HG03196 (cell line): ENCODE data around the gene SLC5A4.

Experiments used
- ATAC-seq: cut with Tn5 transposase; IDR thresholded peaks from one replicate; pipeline ENCODE4 v1.9.1; 2021; ENCODE audit not compliant: unreplicated experiment

Gene SLC5A4

DNA sequence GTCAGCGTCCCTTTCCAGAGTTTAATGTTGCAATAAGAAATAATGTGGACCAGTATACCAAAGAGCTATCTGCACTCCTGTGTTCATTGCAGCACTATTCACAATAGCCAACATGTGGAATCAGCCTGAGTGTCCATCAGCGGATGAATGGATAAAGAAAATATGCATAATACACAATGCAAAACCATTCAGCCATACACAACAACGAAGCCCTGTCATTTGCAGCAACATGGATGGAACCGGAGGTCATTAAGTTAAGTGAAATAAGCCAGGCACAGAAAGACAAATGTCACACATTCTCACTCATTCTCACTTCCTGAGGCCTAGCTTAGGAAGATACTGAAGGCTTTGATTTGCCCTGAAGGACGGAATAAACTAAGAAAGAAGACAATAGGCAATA, 22.1 kb downstream of the SLC5A4 start:
- ATAC-seq, result no peak

DNA sequence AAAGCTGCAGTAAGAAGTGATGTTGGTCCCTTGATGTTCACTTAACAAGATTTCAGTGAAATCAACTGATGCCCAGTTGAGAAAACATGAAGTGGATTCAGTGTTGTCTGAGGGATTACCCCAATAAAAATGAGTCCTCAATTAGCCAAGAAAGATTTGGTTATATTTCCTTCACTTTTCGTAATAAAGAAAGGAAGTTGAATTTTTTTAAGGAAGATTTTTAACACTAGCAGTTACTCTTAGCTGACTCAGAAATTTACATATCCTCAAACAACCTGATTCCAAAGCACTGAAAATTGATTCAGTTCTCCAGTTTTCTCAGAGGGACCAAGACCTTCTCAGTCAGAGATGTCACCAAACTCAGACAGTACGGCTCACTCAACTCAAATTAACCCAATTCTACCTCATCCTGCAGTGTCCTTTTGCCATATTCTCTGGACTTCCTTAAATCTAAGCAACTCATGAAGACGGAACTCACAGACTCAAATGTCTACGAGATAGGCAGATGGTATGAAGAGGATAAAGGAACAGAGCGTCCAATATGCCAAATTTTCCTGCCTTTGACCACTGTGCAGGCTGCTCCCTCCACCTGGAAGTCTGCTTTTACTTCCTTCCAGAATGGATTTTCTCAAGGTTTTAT, 22.8 kb downstream of the SLC5A4 start:
- no peak for ATAC-seq

DNA sequence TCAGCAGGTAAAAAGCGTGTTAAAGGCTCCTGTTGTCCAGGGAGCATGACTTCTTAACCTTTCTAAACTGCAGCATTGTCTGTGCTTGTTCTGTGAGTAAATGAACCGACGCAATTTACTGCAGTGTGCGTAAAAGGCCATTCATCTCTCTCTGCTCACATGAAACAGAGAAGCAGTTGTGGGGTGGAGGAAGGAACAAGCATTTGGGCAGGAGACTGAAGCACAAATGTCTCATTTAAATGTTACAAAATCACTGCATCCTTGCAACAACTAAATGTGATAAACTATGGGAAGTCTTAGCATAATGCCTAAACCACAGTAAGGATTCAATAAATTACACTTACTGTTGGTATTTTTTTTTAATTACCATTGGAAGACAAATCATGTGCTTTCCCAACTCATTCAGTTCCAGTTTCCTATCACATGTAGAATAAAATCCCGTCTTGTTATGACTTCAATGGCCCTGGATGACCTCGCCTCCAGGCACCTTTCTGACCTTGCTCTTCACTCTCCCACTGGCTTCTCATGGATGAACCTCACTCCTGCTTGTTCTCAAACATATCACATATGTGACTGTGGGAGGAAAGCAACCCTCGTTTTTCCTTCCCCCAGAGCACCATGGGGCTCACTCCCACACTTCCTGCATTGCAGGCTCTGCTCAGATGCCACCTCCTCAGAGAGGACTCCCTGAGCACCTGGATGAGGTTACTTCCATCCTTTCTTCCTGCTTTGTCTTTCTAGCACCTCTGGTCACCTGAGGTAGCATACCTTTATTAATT, 28.6 kb downstream of the SLC5A4 start:
- no peak for ATAC-seq

DNA sequence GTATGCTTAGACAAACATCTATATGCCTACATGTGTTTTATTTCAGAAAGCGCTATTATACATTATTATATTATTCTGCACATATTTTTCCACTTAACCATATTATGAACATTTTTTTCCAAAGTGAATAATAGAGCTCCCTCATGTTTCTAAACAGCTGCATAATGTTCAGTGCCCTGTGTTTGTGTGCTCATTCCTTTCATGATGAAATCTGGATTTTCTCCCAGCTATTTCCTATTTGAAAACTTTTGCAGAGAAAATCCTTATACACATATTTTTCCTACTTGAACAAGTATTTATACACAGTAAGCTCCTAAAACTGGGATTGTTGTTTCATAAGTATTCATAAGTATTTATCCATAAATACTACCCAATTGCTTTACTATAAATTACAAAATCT, 32.2 kb downstream of the SLC5A4 start:
- ATAC-seq, result no peak

DNA sequence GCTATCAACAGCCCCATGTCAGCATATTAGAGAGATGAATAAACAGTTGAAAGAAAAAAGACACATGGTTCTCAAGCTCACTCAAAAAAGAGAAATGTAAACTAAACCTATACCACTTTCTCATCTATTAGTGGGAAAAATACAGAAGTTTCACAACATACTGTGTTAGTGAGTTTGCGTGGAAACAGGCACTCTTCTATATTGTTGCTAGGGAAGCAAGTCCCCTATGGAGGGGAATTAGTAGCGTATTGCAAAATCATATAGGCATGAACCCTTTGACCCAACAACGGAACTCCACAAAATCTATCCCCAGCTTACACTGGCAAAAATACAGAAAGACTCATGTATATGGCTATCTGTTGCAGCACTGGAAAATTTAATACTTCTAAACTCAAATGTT, 36.1 kb downstream of the SLC5A4 start:
- no peak for ATAC-seq

DNA sequence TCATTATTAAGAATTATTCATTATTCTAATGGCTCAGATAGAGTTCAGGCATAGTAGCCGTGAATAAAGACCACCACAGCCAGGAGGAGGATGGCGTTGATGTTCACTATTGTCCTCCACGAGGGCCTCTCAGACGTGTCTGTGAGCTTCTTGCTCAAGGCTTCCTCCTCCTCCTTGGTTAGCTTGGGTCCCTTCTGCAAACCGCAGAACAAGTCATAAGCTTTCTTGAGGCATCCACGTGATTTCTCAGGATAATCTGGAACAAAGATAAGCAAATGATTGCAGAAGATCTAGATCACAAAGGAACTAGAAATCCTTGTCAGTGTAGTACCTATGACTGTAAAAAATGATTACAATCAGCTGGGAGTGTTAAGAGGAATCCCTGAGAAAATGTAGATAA, 36.7 kb downstream of the SLC5A4 start:
- ATAC-seq, result no peak

DNA sequence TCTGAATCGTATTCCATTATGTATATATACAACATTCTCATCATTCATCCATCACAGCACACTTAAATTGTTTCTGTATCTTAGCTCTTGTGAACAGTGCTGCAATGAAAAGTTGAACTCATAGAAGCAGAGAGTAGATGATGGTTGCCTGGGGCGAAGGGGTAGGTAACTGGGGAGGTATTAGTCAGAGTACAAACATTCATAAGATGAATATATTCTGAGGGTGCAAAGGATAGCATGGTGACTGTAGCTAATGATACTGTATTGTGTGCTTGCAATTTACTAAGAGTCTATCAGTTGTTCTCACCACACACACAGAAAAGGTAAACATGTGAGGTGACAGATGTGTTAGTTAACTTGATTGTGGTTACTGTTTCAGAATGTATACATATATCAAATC, 37.7 kb downstream of the SLC5A4 start:
- no peak for ATAC-seq

DNA sequence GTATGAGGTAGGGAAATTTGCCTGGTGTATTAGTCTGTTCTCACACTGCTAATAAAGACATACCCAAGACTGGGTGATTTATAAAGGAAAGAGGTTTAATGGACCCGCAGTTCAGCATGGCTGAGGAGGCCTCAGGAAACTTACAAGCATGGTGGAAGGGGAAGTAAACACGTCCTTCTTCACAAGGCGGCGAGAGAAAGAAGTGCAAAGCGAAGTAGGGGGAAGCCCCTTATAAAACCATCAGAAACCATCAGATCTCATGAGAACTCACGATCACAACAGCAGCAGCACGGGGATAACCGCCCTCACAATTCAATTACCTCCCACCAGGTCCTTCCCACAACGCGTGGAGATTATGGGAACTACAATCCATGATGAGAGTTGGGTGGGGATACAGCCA, 38.2 kb downstream of the SLC5A4 start:
- no peak for ATAC-seq

DNA sequence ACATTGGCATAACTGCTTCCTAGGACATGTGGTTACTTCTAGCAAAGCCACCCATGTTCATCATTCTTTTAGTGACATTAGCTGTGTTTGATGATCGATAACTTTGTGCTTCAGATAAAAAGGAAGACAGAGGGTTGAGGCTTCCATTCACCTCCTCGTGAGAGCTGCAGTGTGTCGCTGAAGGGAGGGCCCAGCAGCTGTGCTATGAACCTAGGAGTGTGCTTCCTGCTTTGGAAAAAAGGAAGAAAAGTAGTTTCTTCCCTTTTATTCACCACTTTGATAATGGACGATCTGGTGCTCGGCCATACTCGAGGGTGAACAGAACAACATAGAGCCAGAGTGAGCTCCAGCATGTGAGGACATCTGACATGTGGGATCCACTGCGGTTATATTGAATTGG, 44.1 kb downstream of the SLC5A4 start:
- no peak for ATAC-seq

DNA sequence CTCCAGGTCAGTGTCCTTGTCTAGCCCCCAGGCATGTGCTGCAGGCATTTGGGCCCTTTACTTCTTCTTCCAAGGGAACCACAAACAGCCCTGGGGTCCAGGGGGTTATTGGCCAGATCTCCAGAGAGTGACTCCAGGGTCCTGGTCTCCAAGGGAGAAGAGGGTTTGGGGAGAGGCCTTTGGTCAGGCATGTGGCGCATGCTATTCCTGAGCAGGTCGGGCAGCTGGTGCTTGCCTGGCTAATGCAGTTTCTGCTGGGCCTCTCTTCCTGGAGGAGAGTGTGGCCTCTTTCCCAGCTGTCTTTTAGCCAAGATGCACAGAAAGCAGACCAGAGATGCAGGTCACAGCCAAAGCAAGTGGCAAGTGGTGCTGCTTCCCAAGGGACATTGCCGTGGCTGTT, 46.5 kb downstream of the SLC5A4 start:
- ATAC-seq, result no peak

DNA sequence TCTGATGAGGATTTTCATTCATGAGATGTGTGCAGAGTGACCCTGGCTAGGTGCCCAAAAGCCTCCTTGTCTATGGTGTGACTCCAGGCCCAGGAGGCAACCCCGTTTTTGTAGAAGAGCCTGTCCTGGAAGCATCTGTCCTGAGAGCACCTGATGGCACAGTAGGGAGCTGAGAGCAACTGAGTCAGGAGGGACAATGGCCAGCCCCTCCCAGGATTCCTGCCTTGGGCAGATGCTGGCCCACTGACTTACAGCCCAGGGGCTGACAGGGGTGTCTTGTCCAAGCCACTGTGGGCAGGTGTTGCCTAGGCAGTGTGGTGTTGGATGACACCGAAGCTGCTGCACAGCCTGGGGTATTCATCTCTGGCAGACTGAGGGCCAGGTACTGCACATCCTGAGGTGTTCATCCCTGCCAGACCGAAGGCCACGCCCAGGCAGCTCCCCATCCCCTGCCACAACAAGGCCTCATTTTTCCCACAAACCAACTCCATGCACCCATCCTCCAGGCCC, 47.1 kb downstream of the SLC5A4 start:
- no peak for ATAC-seq

DNA sequence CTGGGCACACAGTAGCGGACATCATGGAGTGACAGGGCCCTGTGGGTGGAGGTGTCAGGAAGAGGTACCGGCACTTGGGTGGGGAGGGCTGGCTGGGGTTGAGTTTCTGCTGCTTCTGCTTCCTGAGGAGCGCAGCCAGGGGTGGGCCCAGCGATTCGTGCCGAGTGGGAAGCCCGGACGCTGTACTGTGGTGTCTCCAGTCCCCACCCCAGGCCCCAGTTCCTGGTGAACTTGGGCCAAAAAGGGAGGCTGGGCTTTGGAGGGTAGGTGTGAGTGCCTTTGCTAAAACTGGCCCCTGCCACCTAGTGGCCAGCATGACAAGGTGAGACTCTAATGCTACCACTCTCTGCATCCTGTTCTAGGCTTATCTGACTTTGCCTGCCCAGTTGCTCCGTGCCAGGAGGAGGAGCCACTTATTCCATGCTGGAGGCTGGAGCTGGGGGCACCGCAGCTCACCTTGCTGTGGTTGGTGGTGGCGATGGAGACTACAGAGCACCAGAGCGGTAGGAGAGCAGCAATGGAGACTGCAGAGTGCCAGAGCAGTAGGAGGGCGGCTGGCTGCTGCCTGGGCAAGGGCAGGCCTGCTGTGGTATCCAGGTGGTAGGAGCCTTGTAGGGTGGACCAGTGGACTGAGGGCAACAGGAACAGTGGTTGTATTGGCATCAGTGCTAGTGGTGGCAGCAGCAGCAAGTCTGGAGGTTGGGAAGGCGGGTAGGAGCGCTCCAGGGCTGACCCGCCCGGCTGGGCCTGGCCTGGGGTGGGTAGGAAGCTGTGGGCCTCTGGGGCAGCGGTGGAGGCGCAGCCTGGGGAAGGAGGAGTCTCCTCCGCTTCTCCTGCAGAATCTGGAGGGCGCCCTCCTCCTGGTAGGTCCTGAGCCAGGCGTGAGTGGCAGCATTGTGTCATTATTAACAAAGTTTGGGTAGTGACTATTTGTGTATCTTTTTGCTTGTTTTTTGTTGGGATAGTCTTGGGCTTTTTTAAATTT, 48.1 kb downstream of the SLC5A4 start:
- ATAC-seq, result no peak

DNA sequence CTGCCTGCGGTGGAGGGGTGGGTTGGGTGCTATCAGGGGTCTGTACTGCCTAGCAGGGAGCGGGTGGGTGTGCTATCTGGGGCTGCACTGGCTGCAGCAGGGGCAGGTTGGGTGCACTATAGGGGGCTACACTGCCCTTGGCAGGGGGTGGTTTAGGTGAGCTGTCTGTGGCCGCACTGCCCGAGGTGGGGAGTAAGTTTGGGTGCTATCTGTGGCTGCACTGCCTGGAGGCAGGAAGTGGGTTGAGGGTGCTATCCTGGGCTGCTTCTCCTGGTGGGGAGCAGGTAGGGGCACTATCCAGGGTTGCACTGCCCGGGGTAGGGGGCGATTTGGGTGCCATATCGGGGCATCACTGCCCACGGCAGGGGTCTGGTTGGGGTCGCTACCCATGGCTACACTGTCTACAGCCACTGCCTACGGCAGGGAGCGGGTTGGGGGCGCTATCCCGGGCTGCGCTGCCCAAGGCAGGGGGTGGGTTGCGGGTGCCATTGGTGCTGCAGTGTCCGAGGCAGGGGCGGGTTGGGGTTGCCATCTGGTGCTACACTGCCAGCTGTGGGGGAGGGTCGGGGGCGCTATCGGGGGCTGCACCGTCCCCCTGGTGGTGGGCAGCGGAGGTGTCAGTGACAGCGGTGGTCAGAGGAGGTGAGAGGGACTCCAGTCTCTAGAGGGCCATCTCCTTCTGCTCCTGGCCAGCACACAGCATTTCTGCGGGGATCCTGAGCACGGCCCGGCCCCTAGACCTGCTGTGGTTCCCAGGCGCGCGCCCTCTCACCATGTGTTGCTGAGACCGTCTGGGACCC, 49.0 kb downstream of the SLC5A4 start:
- ATAC-seq, result no peak

DNA sequence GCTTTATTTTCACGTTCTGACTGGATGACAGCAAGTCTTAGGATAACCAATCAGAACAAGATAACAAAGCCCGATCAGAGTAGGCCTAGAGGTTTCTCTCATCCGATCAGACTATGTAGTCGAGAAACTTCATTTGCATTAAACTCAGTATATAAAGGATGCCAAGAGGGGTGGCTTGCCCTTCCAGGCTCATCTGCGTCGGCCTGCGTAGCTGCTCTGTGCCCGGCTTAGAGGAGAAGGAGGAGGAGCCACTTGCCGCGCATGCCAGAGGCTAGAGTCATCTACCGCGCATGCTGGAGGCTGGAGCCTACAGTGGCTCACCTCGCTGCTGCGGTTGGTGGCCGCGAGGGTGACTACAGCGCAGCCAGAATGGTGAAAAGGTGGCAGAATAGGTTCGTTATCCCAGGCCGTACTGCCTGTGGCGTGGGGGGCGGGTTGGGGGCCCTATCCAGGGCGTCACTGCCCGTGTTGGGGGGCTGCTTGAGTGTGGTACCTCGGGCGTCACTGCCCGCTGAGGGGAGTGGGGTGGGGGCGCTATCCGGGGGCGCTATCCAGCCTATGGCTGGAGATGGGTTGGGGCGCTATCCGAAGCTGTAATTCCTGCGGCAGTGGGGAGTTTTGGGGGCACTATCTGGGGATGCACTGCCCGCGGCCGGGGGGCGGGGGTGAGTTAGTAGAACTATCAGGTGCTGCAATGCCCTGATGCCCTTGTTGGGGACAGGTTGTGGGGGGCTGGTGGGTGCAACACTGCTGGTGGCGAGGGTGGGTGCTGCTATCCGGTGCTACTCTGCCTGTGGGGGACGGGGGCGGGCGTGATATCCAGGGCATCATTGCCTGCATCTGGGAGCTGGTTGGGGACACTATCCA, 50.1 kb downstream of the SLC5A4 start, which contains the start of gene RFPL2:
RFPL2 (minus strand) TSS at position 218 of the 867 bp plus-strand sequence. CDS start 2,622 bp downstream, outside the sequence.
- ATAC-seq, result no peak

DNA sequence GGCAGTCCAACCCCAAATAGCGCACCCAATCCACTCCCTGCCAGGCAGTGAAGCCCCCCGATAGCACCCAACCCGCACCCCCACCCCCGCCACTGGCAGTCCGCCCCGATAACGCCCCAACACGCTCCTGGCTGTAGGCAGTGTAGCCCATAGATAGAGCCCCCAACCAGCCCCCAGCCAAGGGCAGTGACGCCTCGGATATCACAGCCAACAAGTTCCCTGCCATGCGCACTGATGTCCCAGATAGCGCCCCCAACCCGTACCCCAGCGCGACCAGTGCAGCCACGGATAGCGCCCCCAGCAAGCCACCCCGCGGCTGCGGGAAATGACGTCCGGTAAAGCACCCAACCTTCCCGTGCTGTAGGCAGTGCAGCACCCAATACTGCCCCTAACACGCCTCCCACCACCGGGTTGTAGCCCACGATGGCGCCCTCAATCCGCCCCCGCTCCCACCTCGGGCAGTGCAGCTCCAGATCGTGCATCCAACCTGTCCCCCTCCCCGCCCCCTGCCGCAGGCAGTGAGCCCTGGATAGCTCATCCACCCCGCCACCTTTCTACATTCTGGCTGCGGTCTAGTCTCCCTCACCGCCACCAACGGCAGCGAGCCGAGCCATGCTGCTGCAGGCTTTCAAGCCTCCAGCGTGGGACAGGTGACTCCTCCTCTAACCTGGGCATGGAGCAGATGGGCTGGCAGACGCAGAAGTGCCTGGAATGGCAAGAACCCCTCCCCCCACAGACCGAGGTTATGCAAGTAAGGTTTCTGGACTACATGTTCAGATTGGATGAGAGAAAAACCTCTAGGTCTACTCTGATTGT, 50.9 kb downstream of the SLC5A4 start:
- ATAC-seq, result no peak

DNA sequence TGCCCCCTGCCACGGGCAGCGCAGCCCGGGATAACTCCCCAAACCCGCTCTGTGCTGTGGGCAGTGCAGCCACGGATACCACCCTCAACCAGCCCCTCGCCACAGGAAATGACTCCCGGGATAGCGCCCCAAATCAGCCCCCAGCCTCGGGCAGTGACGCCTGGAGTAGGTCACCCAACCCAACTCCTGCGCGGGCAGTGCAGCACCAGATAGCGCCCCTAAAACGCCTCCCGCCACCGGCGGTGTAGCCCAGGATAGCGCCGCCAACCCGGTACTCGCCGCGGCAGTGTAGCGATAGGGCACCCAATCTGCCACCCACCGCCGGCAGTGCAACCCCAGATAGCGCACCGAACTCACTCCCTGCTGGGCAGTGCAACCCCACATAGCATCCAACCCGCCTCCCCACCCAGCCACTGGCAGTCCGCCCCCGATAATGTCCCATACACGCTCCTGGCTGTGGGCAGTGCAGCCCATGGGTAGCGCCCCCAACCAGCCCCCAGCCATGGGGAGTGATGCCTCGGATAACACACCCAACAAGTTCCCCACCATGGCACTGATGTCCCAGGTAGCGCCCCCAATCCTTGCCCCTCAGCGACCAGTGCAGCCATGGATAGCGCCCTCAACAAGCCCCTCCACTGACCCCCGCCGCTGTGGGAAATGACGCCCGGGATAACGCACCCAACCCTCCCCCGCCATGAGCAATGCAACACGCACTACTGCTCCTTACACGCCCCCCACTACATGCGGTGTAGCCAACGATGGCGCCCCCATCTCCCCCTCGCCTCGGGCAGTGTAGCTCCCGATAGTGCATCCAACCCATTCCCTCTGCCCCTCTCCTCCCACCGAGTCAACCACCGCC, 51.7 kb downstream of the SLC5A4 start:
- ATAC-seq, result no peak

DNA sequence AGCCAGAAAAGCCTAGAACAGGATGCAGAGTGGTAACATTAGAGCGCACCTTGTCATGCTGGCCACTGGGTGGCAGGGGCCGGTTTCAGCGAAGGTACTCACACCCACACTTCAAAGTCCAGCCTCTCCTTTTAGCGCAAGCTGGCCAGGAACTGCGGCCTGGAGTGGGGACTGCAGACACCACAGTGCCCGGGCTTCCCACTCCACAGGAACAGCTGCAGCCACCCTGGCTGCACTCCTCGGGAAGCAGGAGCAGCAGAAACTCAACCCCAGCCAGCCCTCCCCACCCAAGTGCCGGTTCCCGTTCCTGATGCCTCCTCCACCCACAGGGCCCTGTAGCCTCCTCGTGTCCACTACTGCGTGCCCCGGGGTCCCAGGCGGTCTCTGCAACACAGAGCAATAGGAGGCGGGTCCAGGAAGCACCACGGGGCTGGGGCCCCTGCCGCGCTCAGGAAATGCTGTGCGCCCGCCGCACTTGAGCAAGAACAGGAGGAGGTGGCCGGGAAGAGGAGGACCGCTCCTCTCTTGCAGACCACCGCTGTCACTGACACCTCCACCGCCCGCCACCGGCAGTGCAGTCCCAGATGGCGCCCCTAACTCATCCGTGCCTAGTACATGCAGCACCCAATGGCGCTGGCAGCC, 52.5 kb downstream of the SLC5A4 start:
- ATAC-seq, result no peak
